ENCODE data around the gene MELTF. TPM values are rescaled to one million over a fixed set of nuclear protein-coding genes. Genes with fewer than 3 reads are reported as not detected.

The MELTF gene
- total RNA-seq, 1 donor from 2014 or later = 5.2 TPM

DNA sequence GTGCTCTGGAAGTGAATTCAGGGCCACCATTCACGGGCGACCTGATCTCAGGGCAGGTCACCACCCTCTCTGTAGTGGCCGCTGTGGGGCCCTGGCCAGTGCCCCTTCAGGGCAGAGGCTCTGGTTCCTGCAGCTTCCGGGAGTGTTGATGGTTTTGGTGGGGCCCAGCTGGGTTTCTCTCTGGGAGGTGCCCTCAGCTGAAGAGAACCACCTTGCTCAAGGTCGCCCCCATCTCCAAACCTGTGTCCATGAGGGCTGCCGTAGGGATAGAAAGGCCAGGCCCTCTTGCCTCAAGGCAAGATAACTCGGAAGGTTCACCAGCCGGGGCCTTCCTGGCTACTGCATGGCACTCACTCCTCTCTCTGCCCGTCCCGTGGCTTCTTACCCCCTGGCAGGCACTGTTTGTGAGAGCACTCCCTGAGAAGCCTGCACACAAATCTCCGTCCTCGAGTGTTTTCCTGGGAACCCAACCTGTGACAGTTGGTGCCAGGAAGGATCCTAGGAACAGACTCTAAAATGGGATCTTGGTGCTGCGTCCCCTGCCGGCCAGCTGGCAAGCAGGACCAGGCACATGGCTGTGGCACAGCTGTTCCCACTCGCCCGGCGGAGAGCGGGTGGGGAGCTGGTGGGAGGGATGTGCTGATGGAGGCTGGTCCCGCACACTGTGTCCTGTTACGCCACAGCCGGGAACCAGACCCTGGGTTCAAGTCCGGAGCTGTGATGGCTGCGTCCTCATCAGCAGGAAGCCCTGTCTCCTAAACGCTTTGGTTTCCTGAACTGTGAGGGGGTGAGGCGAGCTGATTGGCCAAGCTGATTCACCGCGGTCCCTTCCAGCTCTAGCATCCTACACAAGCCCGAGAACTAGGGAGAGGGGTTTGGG is 37.8 kb downstream of the MELTF start:
- Mint-ChIP-seq H3K27ac (ENCODE audit: unreplicated experiment) (no peak overlapping the region), H3K4me3 (ENCODE audit: unreplicated experiment) (no peak overlapping the region), H3K36me3 (ENCODE audit: low read depth) (no peaks in the 10 kb centered on the region), H3K27me3 (ENCODE audit: low read depth) (peaks cover 3% of the 10 kb centered on the region), H3K4me1 (ENCODE audit: low read depth) (no peaks in the 10 kb centered on the region), H3K9me3 (ENCODE audit: low read depth) (no peaks in the 10 kb centered on the region)
- no peak for TF ChIP-seq CTCF (IDR thresholded peaks at IDR 0.05)
- peak; percentile 72 for DNase-seq (ENCODE audit: low spot score)

DNA sequence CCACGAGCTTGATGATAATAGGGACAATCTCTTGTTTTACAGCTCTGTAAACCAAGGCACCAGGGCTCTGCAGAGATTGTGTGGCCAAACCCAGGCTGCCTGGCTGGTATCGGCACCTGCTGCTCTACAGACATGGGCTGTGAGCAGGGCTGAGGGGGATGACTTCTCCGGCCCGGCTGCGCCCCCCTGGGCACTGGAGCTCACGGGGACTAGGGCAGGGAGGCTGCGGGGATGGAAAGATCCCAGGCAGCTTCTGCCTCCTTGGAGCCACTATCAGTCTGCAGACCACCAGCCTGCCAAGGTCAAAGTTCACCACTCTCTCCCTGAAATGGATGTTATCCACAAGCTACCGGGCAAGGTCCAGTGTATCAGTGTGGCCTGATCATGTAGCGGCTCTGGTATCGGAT is 39.0 kb downstream of the MELTF start:
- TF ChIP-seq CTCF (IDR thresholded peaks at IDR 0.05) = no peak
- no peak overlapping the region for H3K27ac Mint-ChIP-seq (ENCODE audit: unreplicated experiment)
- H3K27me3 Mint-ChIP-seq (ENCODE audit: low read depth) = peaks cover 4% of the 10 kb centered on the region
- no peaks in the 10 kb centered on the region for H3K36me3 Mint-ChIP-seq (ENCODE audit: low read depth)
- H3K9me3 Mint-ChIP-seq (ENCODE audit: low read depth) = no peaks in the 10 kb centered on the region
- DNase-seq (ENCODE audit: low spot score) = peak; percentile 75
- H3K4me1 Mint-ChIP-seq (ENCODE audit: low read depth) = no peaks in the 10 kb centered on the region
- no peak overlapping the region for H3K4me3 Mint-ChIP-seq (ENCODE audit: unreplicated experiment)

DNA sequence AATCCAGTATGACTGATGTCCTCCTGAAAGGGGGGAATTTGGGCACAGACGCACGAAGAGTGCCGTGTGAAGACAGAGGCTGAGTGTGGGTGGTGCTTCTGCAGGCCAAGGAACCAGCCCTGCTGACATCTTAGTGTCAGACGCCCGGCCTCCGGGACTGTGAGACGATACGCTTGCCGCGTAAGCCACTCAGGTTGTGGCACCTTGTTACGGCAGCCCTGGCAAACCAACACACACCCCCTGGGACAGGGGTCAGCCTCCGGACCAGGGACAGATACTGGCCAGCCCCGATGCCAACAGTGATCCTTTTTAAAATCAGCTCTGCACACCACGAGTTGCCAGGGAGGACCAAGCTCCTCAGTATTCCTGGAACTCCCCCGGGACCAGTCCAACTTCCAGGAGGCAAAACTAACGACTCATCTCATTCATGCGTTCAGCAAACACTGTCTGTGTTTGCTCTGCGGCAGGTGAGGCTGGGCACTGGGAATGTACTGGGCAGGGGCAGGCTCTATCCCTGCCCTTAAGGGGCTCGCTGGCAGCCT is 39.8 kb downstream of the MELTF start:
- H3K9me3 Mint-ChIP-seq (ENCODE audit: low read depth) = no peaks in the 10 kb centered on the region
- no peaks in the 10 kb centered on the region for H3K4me1 Mint-ChIP-seq (ENCODE audit: low read depth)
- TF ChIP-seq CTCF (IDR thresholded peaks at IDR 0.05) = no peak
- H3K4me3 Mint-ChIP-seq (ENCODE audit: unreplicated experiment) = no peak overlapping the region
- H3K36me3 Mint-ChIP-seq (ENCODE audit: low read depth) = no peaks in the 10 kb centered on the region
- no peak overlapping the region for H3K27ac Mint-ChIP-seq (ENCODE audit: unreplicated experiment)
- peaks cover 4% of the 10 kb centered on the region for H3K27me3 Mint-ChIP-seq (ENCODE audit: low read depth)
- peak; percentile 92 for DNase-seq (ENCODE audit: low spot score)

DNA sequence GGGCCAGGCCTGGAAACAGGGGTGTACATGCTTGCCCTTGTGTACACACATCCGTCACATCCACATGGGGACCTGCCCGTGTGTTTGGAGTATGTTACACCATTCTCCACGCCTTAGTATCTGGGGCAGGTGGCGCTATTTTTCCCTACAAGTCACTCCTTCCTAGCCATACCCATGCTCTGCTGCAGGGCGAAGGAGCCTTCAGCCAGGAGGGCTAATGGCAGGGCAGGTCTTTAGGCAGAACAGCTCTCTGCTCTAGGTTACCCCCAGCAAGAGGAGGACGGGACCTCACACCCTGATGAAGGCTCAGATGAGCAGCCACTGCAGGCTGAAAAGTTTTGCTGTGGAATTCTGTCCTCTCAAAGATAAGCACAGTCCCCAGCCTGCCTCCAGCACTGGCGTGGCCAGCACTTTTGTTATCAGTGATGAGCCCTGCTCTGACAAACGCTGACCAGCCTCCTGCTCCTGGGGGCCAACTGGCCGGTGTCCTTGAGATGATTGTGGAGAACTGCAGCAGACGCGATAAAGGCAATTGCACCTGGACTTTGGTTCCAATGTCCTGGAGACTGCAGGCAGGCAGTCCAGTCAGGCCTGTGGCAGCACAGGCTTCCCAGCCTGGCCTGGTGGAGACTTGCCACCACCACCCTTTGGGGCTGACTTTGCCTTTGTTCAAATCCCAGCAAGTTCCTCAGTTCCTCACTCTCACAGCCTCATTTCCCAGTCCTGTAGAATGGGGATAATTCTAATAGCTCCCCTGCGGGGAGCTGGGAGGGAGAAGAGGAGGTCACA is 41.2 kb downstream of the MELTF start:
- Mint-ChIP-seq H3K27ac (ENCODE audit: unreplicated experiment) (no peak overlapping the region), H3K9me3 (ENCODE audit: low read depth) (peaks cover 3% of the 10 kb centered on the region), H3K4me1 (ENCODE audit: low read depth) (no peaks in the 10 kb centered on the region), H3K4me3 (ENCODE audit: unreplicated experiment) (no peak overlapping the region), H3K36me3 (ENCODE audit: low read depth) (no peaks in the 10 kb centered on the region), H3K27me3 (ENCODE audit: low read depth) (peaks cover 4% of the 10 kb centered on the region)
- peak; percentile 59 for DNase-seq (ENCODE audit: low spot score)
- TF ChIP-seq CTCF (IDR thresholded peaks at IDR 0.05) = no peak

- Mint-ChIP-seq H3K4me1 (ENCODE audit: low read depth) (no peaks in the 10 kb centered on the region), H3K9me3 (ENCODE audit: low read depth) (peaks cover 7% of the 10 kb centered on the region), H3K27me3 (ENCODE audit: low read depth) (peaks cover 8% of the 10 kb centered on the region), H3K36me3 (ENCODE audit: low read depth) (peaks cover 4% of the 10 kb centered on the region), H3K4me3 (ENCODE audit: unreplicated experiment) (no peak overlapping the region), H3K27ac (ENCODE audit: unreplicated experiment) (no peak overlapping the region)
- TF ChIP-seq CTCF (IDR thresholded peaks at IDR 0.05) = no peak
- DNase-seq (ENCODE audit: low spot score) = peak; percentile 34
Observed at GRCh38 chr3:196987022-196987421, 42.6 kb downstream of the MELTF start.
